Spleen (tissue), 7 donors: Measurements from ENCODE around the gene STXBP4.

Experiments used
- CTCF ChIP-seq, 11 experiments: fragments of 200-600 bp in 7 of 11; fragments of 450-650 bp in 4 of 11; sonication (generic) in 4 of 11; IDR thresholded peaks in 8 of 11; conservative IDR thresholded peaks in 3 of 11; 1 replicate in 7 of 11; 2 replicates in 4 of 11; pipeline versions ENCODE4 v1.4.0 to v1.8.0; 2016 to 2021; ENCODE audit warnings: antibody characterized with exemption in 11 of 11, inconsistent platforms in 4 of 11, mild to moderate bottlenecking in 1 of 11
- POLR2A ChIP-seq, 3 donors: fragments of 450-650 bp; IDR thresholded peaks; one replicate each; pipeline ENCODE4 v1.5.1; 2017; ENCODE audit warnings: antibody characterized with exemption in 3 of 3, mild to moderate bottlenecking in 1 of 3
- POLR2AphosphoS5 ChIP-seq, 3 donors: sonication (generic); formaldehyde crosslinking; IDR thresholded peaks; one replicate each; pipeline ENCODE4 v1.5.1; 2017; ENCODE audit warnings: antibody characterized with exemption in 3 of 3
- donor health status: DM: no; HTN: no; CAD: no; lungs with moderate emphysema.
- donor health status: DM: no; HTN: no; CAD: no.
- donor health status: DM: no; HTN: no; CAD: no.

GRCh38 chr17:55140809-55141208 lies 172.2 kb downstream of the STXBP4 start:
- TF ChIP-seq POLR2A (IDR thresholded peaks at IDR 0.05) (no peak), CTCF (IDR thresholded peaks at IDR 0.05 in 8 of 11, conservative IDR thresholded peaks at IDR 0.05 in 3 of 11) (no peak), POLR2AphosphoS5 (IDR thresholded peaks at IDR 0.05) (no peak)
